Endometrial microvascular endothelial cells (primary cell): ENCODE results near the gene DSC2. TPM values are rescaled to one million over a fixed set of nuclear protein-coding genes. Genes with fewer than 3 reads are reported as not detected.

Source experiments
- in situ Hi-C: cut with HindIII; loops from 2 replicates; pipeline ENCODE4 v1.10.0; 2017; ENCODE audit warnings: low sequenced_read_pairs, low pct_unique_long_range_greater_than_20kb; ENCODE audit errors: inconsistent ontology term
- total RNA-seq: library from RNA; depleted of rRNA; stranded (reverse); fragments of >200 nt; gene quantifications from one replicate; pipeline ENCODE4 v1.2.3, GENCODE V29; 2015; ENCODE audit errors: inconsistent ontology term

Gene DSC2
- total RNA-seq, 1 donor from 2014 or later: not detected

GRCh38 chr18:31100436-31101182 lies 1.6 kb downstream of the DSC2 start:
- in situ Hi-C loops: no loop called here

GRCh38 chr18:31099450-31100230 lies 2.6 kb downstream of the DSC2 start:
- in situ Hi-C loops: no loop called here

- in situ Hi-C loops: no loop called here
These were observed 3.3 kb downstream of the DSC2 start for GRCh38 chr18:31098878-31099277.

- in situ Hi-C loops: no loop called here
These were observed 4.6 kb downstream of the DSC2 start for GRCh38 chr18:31097666-31098065.

GRCh38 chr18:31093880-31094279 lies 8.3 kb downstream of the DSC2 start:
- in situ Hi-C loops: no loop called here

GRCh38 chr18:31093294-31093693 lies 8.9 kb downstream of the DSC2 start:
- in situ Hi-C loops: no loop called here

- in situ Hi-C loops: no loop called here
These were observed 10.9 kb downstream of the DSC2 start for GRCh38 chr18:31091350-31091749.

GRCh38 chr18:31088532-31088931 lies 13.7 kb downstream of the DSC2 start:
- in situ Hi-C loops: no loop called here

GRCh38 chr18:31079973-31080372 lies 22.2 kb downstream of the DSC2 start:
- in situ Hi-C loops: no loop called here

- in situ Hi-C loops: no loop called here
These were observed 24.3 kb downstream of the DSC2 start for GRCh38 chr18:31077878-31078277.

GRCh38 chr18:31072175-31072574 lies 30.0 kb downstream of the DSC2 start:
- in situ Hi-C loops: no loop called here

- in situ Hi-C loops: no loop called here
These were observed 32.0 kb downstream of the DSC2 start for GRCh38 chr18:31070206-31070605.

GRCh38 chr18:31066266-31066665 lies 36.0 kb downstream of the DSC2 start:
- in situ Hi-C loops: no loop called here

GRCh38 chr18:31065036-31065773 lies 37.0 kb downstream of the DSC2 start:
- in situ Hi-C loops: no loop called here

- in situ Hi-C loops: no loop called here
These were observed 38.1 kb downstream of the DSC2 start for GRCh38 chr18:31064130-31064529.

- in situ Hi-C loops: no loop called here
These were observed 40.3 kb downstream of the DSC2 start for GRCh38 chr18:31061945-31062344.

GRCh38 chr18:31058897-31059296 lies 43.3 kb downstream of the DSC2 start:
- in situ Hi-C loops: no loop called here

- in situ Hi-C loops: no loop called here
These were observed 44.3 kb downstream of the DSC2 start for GRCh38 chr18:31057917-31058316.

- in situ Hi-C loops: no loop called here
These were observed 45.2 kb downstream of the DSC2 start for GRCh38 chr18:31057051-31057450.

GRCh38 chr18:31056296-31056695 lies 45.9 kb downstream of the DSC2 start:
- in situ Hi-C loops: no loop called here
